Vagina (tissue), 2 donors: ENCODE data around the gene MYRIP.

Source experiments
- POLR2A ChIP-seq, 2 donors: fragments of 450-650 bp; IDR thresholded peaks; one replicate each; pipeline ENCODE4 v1.6.1; 2017; ENCODE audit warnings: antibody characterized with exemption in 2 of 2, mild to moderate bottlenecking in 2 of 2, moderate library complexity in 2 of 2
- POLR2AphosphoS5 ChIP-seq, 2 donors: sonication (generic); formaldehyde crosslinking; IDR thresholded peaks; one replicate each; pipeline ENCODE4 v1.9.0; 2017; ENCODE audit warnings: antibody characterized with exemption in 2 of 2, mild to moderate bottlenecking in 2 of 2, low read depth in 1 of 2; ENCODE audit not compliant: insufficient read depth in 1 of 2
- TF ChIP-seq, protein P1 (sequence below), 3 experiments: fragments of 450-650 bp in 2 of 3; fragments of 200-600 bp in 1 of 3; sonication (generic) in 1 of 3; IDR thresholded peaks; one replicate each; pipeline ENCODE4 v1.5.1; 2017 to 2019; ENCODE audit warnings: antibody characterized with exemption in 3 of 3, mild to moderate bottlenecking in 2 of 3, moderate library complexity in 2 of 3

DNA sequence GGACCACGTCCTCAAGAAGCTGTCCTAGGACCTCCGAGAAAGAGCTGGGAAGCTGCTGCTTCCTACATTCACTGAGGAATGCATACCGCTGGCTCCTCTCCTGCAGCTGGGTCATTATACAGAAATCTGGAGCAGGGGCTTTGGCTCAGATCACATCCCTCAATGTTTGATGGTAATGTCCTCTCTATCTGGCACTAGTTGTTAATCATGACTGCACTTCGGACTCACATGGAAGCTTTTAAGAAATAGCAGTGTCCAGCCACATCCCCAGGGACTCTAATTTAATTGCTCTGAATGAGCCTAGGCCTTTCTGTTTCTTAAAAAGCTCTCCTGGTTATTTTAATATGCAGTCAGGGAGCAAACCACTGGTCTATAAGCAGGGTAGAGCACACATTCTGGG, 25.7 kb upstream of the MYRIP start:
- TF ChIP-seq, protein P1, sequence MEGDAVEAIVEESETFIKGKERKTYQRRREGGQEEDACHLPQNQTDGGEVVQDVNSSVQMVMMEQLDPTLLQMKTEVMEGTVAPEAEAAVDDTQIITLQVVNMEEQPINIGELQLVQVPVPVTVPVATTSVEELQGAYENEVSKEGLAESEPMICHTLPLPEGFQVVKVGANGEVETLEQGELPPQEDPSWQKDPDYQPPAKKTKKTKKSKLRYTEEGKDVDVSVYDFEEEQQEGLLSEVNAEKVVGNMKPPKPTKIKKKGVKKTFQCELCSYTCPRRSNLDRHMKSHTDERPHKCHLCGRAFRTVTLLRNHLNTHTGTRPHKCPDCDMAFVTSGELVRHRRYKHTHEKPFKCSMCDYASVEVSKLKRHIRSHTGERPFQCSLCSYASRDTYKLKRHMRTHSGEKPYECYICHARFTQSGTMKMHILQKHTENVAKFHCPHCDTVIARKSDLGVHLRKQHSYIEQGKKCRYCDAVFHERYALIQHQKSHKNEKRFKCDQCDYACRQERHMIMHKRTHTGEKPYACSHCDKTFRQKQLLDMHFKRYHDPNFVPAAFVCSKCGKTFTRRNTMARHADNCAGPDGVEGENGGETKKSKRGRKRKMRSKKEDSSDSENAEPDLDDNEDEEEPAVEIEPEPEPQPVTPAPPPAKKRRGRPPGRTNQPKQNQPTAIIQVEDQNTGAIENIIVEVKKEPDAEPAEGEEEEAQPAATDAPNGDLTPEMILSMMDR (IDR thresholded peaks at IDR 0.05): no peak
- TF ChIP-seq POLR2AphosphoS5 (IDR thresholded peaks at IDR 0.05; ENCODE audit: insufficient read depth in 1 of 2, low read depth in 1 of 2) (no peak), POLR2A (IDR thresholded peaks at IDR 0.05) (no peak)
